Spleen (tissue), 7 donors: Measurements from ENCODE around the gene MAPKAP1.

Source experiments
- POLR2A ChIP-seq, 3 donors: fragments of 450-650 bp; IDR thresholded peaks; one replicate each; pipeline ENCODE4 v1.5.1; 2017; ENCODE audit warnings: antibody characterized with exemption in 3 of 3, mild to moderate bottlenecking in 1 of 3
- POLR2AphosphoS5 ChIP-seq, 3 donors: sonication (generic); formaldehyde crosslinking; IDR thresholded peaks; one replicate each; pipeline ENCODE4 v1.5.1; 2017; ENCODE audit warnings: antibody characterized with exemption in 3 of 3
- TF ChIP-seq, protein P1 (sequence below), 11 experiments: fragments of 200-600 bp in 7 of 11; fragments of 450-650 bp in 4 of 11; sonication (generic) in 4 of 11; IDR thresholded peaks in 8 of 11; conservative IDR thresholded peaks in 3 of 11; 1 replicate in 7 of 11; 2 replicates in 4 of 11; pipeline versions ENCODE4 v1.4.0 to v1.8.0; 2016 to 2021; ENCODE audit warnings: antibody characterized with exemption in 11 of 11, inconsistent platforms in 4 of 11, mild to moderate bottlenecking in 1 of 11
- donor health status: DM: no; HTN: no; CAD: no; lungs with moderate emphysema.
- donor health status: DM: no; HTN: no; CAD: no.
- donor health status: DM: no; HTN: no; CAD: no.

DNA sequence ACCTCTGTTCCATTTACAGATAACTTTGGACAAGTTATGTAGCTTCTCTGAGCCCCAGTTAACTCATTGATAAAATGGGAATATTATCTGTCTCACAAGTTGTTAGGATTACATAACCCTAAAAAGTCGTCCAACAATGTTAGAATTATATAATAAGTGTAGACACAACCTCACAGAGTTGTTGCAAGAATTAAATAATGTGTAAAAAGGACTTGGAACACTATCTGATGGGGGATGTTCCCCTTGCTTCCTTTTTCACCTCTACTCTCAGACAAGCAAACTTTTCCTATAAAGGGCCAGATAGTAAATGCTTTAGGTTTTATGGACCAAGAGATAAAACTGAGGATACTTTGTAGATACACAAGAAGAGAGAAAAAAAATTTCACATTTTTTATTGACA is 251.9 kb downstream of the MAPKAP1 start:
- TF ChIP-seq, protein P1, sequence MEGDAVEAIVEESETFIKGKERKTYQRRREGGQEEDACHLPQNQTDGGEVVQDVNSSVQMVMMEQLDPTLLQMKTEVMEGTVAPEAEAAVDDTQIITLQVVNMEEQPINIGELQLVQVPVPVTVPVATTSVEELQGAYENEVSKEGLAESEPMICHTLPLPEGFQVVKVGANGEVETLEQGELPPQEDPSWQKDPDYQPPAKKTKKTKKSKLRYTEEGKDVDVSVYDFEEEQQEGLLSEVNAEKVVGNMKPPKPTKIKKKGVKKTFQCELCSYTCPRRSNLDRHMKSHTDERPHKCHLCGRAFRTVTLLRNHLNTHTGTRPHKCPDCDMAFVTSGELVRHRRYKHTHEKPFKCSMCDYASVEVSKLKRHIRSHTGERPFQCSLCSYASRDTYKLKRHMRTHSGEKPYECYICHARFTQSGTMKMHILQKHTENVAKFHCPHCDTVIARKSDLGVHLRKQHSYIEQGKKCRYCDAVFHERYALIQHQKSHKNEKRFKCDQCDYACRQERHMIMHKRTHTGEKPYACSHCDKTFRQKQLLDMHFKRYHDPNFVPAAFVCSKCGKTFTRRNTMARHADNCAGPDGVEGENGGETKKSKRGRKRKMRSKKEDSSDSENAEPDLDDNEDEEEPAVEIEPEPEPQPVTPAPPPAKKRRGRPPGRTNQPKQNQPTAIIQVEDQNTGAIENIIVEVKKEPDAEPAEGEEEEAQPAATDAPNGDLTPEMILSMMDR (IDR thresholded peaks at IDR 0.05 in 8 of 11, conservative IDR thresholded peaks at IDR 0.05 in 3 of 11): no peak
- TF ChIP-seq POLR2A (IDR thresholded peaks at IDR 0.05) (no peak), POLR2AphosphoS5 (IDR thresholded peaks at IDR 0.05) (no peak)
